ENCODE measurements around the gene MTSS2. TPM values are rescaled to one million over a fixed set of nuclear protein-coding genes. Genes with fewer than 3 reads are reported as not detected.

The MTSS2 gene
- total RNA-seq, 1 experiment from 2014 or later, result 0.15 TPM

DNA sequence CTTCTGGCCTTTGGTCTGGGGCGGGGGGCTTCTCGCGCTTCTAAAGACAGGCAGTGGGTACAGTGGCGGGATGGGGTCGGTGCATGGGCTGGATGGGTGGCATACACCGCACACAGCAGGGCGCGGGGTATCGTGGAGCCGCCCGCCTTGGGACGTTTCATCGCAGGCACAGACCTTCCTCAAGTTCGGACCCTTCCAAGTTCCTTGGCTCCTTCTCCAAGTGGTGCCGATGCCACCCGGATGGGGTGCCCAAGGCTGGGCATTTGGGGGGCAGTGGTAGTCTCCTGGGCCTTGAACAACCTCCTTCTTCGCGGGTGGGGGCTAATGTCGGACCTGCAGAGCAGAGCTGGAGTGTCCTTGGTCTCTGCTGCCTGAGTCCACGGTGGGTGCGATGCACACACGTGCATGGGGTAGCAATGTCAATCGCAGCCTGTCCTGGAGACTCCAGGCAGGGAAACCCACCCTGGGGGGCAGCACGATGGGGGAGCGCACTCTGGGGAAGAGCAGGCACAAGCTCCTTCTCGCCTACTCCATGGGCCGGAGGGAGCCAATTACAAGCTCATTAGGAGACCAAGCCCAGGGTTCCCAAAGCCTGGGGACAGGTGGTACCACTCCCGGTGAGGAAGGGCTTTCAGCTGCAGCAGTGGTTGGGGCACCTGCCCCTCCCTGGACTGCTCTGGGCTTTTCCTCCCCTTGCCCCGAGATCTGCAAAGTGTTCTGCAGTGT, 686 bp upstream of the MTSS2 start:
- no peak overlapping the region for H3K27ac ChIP-seq (ENCODE audit: low read length)
- H2AFZ ChIP-seq (ENCODE audit: low read length), result no peak overlapping the region
- no peaks in the 10 kb centered on the region for H3K9me2 ChIP-seq (replicated peaks; ENCODE audit: insufficient read depth, low read length)
- no peaks in the 10 kb centered on the region for H3K27me3 ChIP-seq (ENCODE audit: low read length)
- no peak for DNase-seq
- no peak overlapping the region for H3K4me2 ChIP-seq (ENCODE audit: low read depth, low read length, poor library complexity, severe bottlenecking)
- no peaks in the 10 kb centered on the region for H3K79me2 ChIP-seq (ENCODE audit: low read length)
- peaks cover 9% of the 10 kb centered on the region for H3K4me1 ChIP-seq (ENCODE audit: low read length)
- no peaks in the 10 kb centered on the region for H3K36me3 ChIP-seq (ENCODE audit: insufficient read depth, low read length)
- no peak overlapping the region for H3K4me3 ChIP-seq (ENCODE audit: low read length)
- no peaks in the 10 kb centered on the region for H3K9me3 ChIP-seq (ENCODE audit: low read length)
- H4K20me1 ChIP-seq (ENCODE audit: insufficient read depth, low read depth, low read length), result no peaks in the 10 kb centered on the region; the same call in 1 of the 2 replicates
- H3K9ac ChIP-seq (ENCODE audit: low read length), result no peak overlapping the region

DNA sequence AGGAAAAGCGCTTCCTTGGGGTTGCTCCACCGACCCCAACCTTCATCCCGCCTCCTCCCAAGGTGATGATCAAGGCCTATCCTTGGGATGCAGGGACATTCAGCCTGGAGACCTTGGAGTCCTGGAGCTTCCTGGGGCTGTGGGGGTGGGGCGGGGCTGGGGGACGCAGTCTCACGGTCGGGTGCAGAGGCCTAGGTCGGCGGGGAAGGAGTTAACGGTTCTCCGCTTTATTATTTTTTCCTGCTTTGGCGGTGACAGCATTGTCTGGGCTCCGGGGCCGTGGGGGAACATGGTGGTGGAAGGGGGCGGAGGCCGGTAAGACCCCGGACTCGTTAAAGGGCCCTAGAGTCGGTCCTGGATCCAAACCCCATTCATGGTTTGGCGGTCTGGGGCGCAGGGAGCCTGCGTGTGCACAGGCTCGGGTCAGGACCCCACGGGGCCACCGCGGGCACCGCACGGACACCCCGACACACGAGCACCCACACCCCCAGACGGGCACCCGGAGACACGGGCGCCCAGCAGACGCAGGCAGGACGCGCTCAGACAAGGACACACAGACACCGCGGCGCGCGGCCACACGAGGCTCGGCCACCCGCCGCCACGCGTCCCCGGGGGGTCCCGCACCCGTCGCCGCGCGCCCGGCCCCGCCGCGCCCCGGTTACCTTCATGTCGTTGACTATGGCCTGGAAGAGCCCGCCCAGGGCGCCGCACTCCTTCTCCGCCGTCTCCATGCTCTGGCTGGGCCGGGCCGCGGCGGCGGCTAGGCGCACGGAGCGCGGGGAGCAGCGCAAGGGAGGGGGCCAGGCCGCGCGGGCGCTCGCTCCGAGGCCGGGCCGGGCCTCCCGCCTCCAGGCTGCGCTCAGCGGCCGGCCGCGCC, 554 bp downstream of the MTSS2 start:
- no peak overlapping the region for H3K9ac ChIP-seq (ENCODE audit: low read length)
- H2AFZ ChIP-seq (ENCODE audit: low read length), result no peak overlapping the region
- no peak overlapping the region for H3K4me2 ChIP-seq (ENCODE audit: low read depth, low read length, poor library complexity, severe bottlenecking)

DNA sequence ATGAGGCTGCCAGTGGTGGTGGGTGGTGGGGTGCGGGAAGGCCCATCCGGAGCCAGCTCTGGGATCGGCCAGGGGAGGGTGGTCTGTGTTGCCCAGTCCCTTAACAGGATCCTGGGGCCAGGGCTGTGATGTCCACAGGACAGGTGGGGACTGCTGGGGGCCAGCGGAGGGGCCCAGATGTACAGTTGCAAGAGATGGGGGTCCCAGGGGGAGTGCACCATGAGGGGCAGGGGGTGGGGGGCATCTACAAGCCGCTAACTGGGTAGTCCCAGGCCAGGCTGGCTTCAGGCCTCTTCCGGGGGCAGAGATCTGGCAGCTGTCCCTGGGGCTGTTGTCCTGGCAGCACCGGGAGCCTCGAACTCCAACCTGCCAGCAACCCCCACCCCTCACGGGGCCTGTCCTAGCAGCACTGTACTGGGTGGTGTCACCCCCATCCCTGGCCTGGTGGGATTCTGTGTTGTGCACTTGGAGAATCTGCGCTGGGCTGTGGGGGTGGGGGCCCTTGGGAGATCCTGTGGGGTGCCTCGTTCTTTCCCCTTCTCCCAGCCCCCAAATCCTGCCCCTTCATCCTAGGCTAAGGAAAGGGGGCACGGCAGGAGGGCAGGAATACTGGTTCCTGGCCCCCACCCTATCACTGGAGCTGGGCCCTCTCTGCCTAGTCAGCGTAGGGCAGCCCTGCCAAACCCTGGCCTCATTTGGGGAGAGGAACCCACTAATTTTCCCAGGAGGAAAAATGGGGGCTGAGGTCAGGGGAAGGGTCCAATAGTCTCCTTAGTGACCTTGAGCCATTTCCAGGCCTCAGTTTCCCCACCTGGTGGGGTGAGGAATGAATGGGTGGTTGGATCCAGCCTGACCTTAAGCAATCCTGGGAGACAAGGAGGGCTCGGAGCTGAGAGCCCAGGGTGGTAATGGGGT, 1.4 kb downstream of the MTSS2 start:
- Histone ChIP-seq H3K27me3 (ENCODE audit: low read length) (no peaks in the 10 kb centered on the region), H3K27ac (ENCODE audit: low read length) (no peak overlapping the region), H3K4me3 (ENCODE audit: low read length) (no peak overlapping the region), H3K4me1 (ENCODE audit: low read length) (peaks cover 9% of the 10 kb centered on the region), H3K36me3 (ENCODE audit: insufficient read depth, low read length) (no peaks in the 10 kb centered on the region), H2AFZ (ENCODE audit: low read length) (no peak overlapping the region), H3K9me2 (replicated peaks; ENCODE audit: insufficient read depth, low read length) (no peaks in the 10 kb centered on the region), H4K20me1 (ENCODE audit: insufficient read depth, low read depth, low read length) (no peaks in the 10 kb centered on the region; the same call in 1 of the 2 replicates), H3K4me2 (ENCODE audit: low read depth, low read length, poor library complexity, severe bottlenecking) (no peak overlapping the region), H3K9ac (ENCODE audit: low read length) (no peak overlapping the region), H3K79me2 (ENCODE audit: low read length) (no peaks in the 10 kb centered on the region), H3K9me3 (ENCODE audit: low read length) (no peaks in the 10 kb centered on the region)
- DNase-seq, result no peak

More for the DNA sequence above, 554 bp downstream of the MTSS2 start:
- H3K9me2 ChIP-seq (replicated peaks; ENCODE audit: insufficient read depth, low read length), result no peaks in the 10 kb centered on the region
- H3K4me3 ChIP-seq (ENCODE audit: low read length), result no peak overlapping the region
- H3K79me2 ChIP-seq (ENCODE audit: low read length), result no peaks in the 10 kb centered on the region
- no peak overlapping the region for H3K27ac ChIP-seq (ENCODE audit: low read length)
- no peaks in the 10 kb centered on the region for H3K27me3 ChIP-seq (ENCODE audit: low read length)
- H3K4me1 ChIP-seq (ENCODE audit: low read length), result peaks cover 9% of the 10 kb centered on the region
- H3K9me3 ChIP-seq (ENCODE audit: low read length), result no peaks in the 10 kb centered on the region
- no peaks in the 10 kb centered on the region; the same call in 1 of the 2 replicates for H4K20me1 ChIP-seq (ENCODE audit: insufficient read depth, low read depth, low read length)
- H3K36me3 ChIP-seq (ENCODE audit: insufficient read depth, low read length), result no peaks in the 10 kb centered on the region
- no peak for DNase-seq

DNA sequence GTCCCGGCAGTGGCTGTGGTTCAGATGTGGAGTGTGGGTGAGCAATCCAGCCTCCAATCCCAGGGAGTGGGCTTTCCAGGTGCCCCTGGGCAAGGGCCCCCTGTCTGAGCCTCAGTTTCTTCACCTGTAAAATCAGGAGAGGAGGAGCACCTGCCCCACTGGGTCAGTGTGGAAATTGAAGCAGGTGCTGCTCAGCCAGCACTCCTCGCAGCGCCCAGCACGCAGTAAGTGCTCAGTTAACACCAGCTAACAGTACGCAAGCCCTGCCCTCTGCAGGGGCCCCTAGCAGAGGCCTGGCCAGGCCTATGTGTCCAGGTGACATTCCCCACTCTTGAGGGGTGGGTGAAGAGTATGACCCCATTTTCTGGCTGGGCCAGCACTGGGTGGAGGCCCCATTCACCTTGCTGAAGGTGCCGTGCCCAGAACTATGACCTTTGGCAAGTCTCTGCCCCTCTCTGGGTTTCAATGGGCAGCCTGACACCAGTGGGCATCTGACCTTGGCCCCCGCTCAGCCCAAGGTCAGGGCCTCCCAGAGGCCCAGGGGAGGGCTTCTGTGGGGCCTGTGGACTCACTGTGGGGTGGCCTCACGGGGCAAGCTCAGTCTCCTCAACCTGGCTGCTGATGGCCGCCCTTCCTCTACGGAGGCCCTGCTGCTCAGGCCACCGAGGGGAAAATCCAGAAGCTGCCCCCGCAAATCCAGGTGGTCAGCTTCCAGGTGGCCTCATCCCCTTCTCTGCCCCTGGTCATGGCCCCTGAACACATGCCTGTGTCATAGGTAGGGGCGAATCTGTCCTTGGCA, 2.5 kb downstream of the MTSS2 start:
- no peaks in the 10 kb centered on the region for H3K36me3 ChIP-seq (ENCODE audit: insufficient read depth, low read length)
- no peaks in the 10 kb centered on the region for H3K9me3 ChIP-seq (ENCODE audit: low read length)
- H3K4me1 ChIP-seq (ENCODE audit: low read length), result peaks cover 9% of the 10 kb centered on the region
- H3K27me3 ChIP-seq (ENCODE audit: low read length), result no peaks in the 10 kb centered on the region
- H3K4me3 ChIP-seq (ENCODE audit: low read length), result no peak overlapping the region
- no peak overlapping the region for H3K27ac ChIP-seq (ENCODE audit: low read length)
- H3K9ac ChIP-seq (ENCODE audit: low read length), result no peak overlapping the region
- no peaks in the 10 kb centered on the region for H3K79me2 ChIP-seq (ENCODE audit: low read length)
- no peaks in the 10 kb centered on the region for H3K9me2 ChIP-seq (replicated peaks; ENCODE audit: insufficient read depth, low read length)
- H3K4me2 ChIP-seq (ENCODE audit: low read depth, low read length, poor library complexity, severe bottlenecking), result no peak overlapping the region
- no peak for DNase-seq
- no peak overlapping the region for H2AFZ ChIP-seq (ENCODE audit: low read length)
- no peaks in the 10 kb centered on the region; the same call in 1 of the 2 replicates for H4K20me1 ChIP-seq (ENCODE audit: insufficient read depth, low read depth, low read length)

DNA sequence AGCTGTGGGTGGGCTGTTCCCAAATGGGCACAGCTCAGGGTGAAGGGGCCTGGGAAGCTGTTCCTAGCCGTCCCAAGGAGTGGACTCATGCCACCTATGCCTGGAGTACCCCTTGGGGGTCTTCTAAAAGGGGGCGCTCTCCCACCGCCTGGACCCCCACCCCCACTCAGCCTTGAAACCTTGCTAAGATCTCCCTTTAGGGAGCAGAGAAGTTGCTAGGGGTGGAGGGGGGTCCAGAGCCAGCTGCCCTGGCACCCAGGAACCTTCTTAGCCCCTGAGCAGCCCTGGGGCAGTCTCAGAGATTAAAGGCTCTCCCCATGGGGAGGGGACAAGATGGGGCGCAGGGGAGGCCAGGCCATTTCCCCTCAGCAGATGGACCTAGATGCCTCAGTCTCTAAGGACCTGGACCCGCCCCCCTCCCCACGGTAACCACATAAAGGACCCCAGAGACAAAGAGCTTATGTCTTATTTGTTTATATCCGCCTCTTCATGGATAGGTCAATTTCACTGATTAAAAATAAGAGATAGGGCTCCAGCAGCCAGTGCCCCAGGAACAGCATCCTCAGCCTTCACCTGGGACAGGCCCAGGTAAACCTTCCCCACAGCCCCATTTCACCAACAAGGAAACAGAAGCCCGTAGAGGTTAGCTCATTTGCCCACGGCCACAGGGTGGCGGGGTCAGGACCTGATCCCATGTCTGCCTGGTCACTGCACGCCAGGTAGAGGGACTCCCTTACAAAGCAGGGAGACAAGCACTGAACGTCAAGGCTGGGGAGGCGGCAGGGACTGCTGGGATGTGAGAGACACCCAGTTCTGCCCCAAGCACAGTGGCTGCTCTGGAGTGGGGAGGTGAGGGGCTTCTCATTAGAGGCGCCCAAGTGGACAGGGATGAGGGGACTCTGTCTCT, 3.4 kb downstream of the MTSS2 start:
- no peaks in the 10 kb centered on the region for H3K9me2 ChIP-seq (replicated peaks; ENCODE audit: insufficient read depth, low read length)
- H3K79me2 ChIP-seq (ENCODE audit: low read length), result no peaks in the 10 kb centered on the region
- H3K27ac ChIP-seq (ENCODE audit: low read length), result no peak overlapping the region
- H3K36me3 ChIP-seq (ENCODE audit: insufficient read depth, low read length), result no peaks in the 10 kb centered on the region
- H4K20me1 ChIP-seq (ENCODE audit: insufficient read depth, low read depth, low read length), result no peaks in the 10 kb centered on the region; the same call in 1 of the 2 replicates
- H3K9me3 ChIP-seq (ENCODE audit: low read length), result no peaks in the 10 kb centered on the region
- no peak overlapping the region for H3K4me2 ChIP-seq (ENCODE audit: low read depth, low read length, poor library complexity, severe bottlenecking)
- no peak overlapping the region for H2AFZ ChIP-seq (ENCODE audit: low read length)
- H3K27me3 ChIP-seq (ENCODE audit: low read length), result no peaks in the 10 kb centered on the region
- H3K4me3 ChIP-seq (ENCODE audit: low read length), result no peak overlapping the region
- no peak overlapping the region for H3K9ac ChIP-seq (ENCODE audit: low read length)
- H3K4me1 ChIP-seq (ENCODE audit: low read length), result peaks cover 9% of the 10 kb centered on the region
- no peak for DNase-seq

DNA sequence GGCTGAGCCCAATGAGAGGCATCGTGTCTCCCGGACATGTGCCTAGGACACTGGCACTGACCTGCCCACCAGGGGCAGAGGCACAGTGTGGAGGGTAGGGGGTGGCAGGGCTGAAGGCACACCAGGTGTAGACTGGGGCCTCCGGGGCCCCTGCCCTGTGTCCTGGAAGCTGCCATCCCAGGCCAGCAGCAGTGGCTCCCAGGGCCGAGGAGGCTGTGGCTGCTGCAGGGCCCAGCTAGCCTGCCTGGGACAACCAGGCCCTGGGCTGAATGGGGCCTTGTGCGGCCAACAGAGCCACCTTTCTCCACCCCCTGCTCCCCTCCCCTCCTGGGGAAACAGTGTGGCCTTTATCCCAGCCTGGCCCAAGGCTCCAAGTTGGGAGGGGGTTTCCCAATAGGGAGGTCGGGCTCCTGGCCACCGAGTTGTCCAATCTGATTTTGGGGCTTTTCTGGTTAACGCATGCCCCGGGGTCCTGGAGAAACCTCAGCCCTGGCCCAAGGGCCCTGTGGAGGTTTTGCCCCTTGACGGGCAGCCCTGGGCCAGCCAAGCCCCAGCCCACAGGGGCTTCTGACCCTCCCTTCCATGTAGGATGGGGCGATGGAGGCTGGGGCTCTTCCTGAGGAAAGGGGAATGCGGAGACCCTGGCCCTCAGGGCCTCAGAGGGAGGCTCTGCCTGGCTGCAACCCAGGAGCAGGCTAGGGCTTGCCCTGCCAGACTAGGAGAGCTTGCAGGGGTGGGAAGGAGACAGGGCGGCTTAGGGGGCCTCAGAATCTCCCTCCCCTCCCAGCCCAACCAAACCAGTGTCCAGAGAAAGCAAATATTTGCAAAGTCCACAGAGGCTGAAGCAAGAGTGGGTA, 4.2 kb downstream of the MTSS2 start:
- DNase-seq, result no peak
- no peaks in the 10 kb centered on the region; the same call in 1 of the 2 replicates for H4K20me1 ChIP-seq (ENCODE audit: insufficient read depth, low read depth, low read length)
- H3K27ac ChIP-seq (ENCODE audit: low read length), result no peak overlapping the region
- H3K9ac ChIP-seq (ENCODE audit: low read length), result no peak overlapping the region
- no peak overlapping the region for H3K4me2 ChIP-seq (ENCODE audit: low read depth, low read length, poor library complexity, severe bottlenecking)
- no peaks in the 10 kb centered on the region for H3K27me3 ChIP-seq (ENCODE audit: low read length)
- H3K36me3 ChIP-seq (ENCODE audit: insufficient read depth, low read length), result no peaks in the 10 kb centered on the region
- H3K9me2 ChIP-seq (replicated peaks; ENCODE audit: insufficient read depth, low read length), result no peaks in the 10 kb centered on the region
- H2AFZ ChIP-seq (ENCODE audit: low read length), result no peak overlapping the region
- H3K4me3 ChIP-seq (ENCODE audit: low read length), result no peak overlapping the region
- peaks cover 9% of the 10 kb centered on the region for H3K4me1 ChIP-seq (ENCODE audit: low read length)
- no peaks in the 10 kb centered on the region for H3K79me2 ChIP-seq (ENCODE audit: low read length)
- H3K9me3 ChIP-seq (ENCODE audit: low read length), result no peaks in the 10 kb centered on the region
